Measurements from ENCODE around the gene HSD17B3.
"Not testable (repeated sequence)": the region's sequence is repeated elsewhere in the genome, so short reads cannot be mapped to it uniquely, and the experiment has no call there.

Gene HSD17B3

GRCh38 chr9:96305171-96305570 lies 3.2 kb upstream of the HSD17B3 start:
- FAIRE-seq: no peak

GRCh38 chr9:96304230-96304629 lies 2.3 kb upstream of the HSD17B3 start:
- no peak for FAIRE-seq

- no peak for FAIRE-seq
Measured at GRCh38 chr9:96299823-96300222, 2.2 kb downstream of the HSD17B3 start.

GRCh38 chr9:96294159-96294545 lies 7.8 kb downstream of the HSD17B3 start:
- no peak for FAIRE-seq

- FAIRE-seq: no peak
Measured at GRCh38 chr9:96293498-96294158, 8.3 kb downstream of the HSD17B3 start.

GRCh38 chr9:96289392-96289791 lies 12.6 kb downstream of the HSD17B3 start:
- FAIRE-seq: no peak

GRCh38 chr9:96281641-96282040 lies 20.3 kb downstream of the HSD17B3 start:
- FAIRE-seq: no peak

GRCh38 chr9:96279932-96280331 lies 22.0 kb downstream of the HSD17B3 start:
- no peak for FAIRE-seq

- FAIRE-seq: no peak
Measured at GRCh38 chr9:96274939-96275338, 27.0 kb downstream of the HSD17B3 start.

- no peak for FAIRE-seq
Measured at GRCh38 chr9:96270236-96270744, 31.7 kb downstream of the HSD17B3 start.

- FAIRE-seq: no peak
Measured at GRCh38 chr9:96258967-96259366, 43.0 kb downstream of the HSD17B3 start.

- FAIRE-seq: no peak
Measured at GRCh38 chr9:96256800-96257199, 45.2 kb downstream of the HSD17B3 start.

GRCh38 chr9:96255698-96256097 lies 46.3 kb downstream of the HSD17B3 start:
- FAIRE-seq: no peak

- no peak for FAIRE-seq
Measured at GRCh38 chr9:96253059-96253696, 48.8 kb downstream of the HSD17B3 start.

GRCh38 chr9:96251451-96251850 lies 50.5 kb downstream of the HSD17B3 start:
- FAIRE-seq: no peak

- no peak for FAIRE-seq
Measured at GRCh38 chr9:96249746-96250145, 52.2 kb downstream of the HSD17B3 start.

GRCh38 chr9:96246267-96246671 lies 55.7 kb downstream of the HSD17B3 start:
- no peak for FAIRE-seq

- FAIRE-seq: no peak
Measured at GRCh38 chr9:96245399-96245798, 56.6 kb downstream of the HSD17B3 start.

- no peak for FAIRE-seq
Measured at GRCh38 chr9:96243778-96244177, 58.2 kb downstream of the HSD17B3 start.

- no peak for FAIRE-seq
Measured at GRCh38 chr9:96242811-96243210, 59.2 kb downstream of the HSD17B3 start.

GRCh38 chr9:96241391-96241809 lies 60.6 kb downstream of the HSD17B3 start:
- FAIRE-seq: no peak

- no peak for FAIRE-seq
Measured at GRCh38 chr9:96236854-96237550, 65.0 kb downstream of the HSD17B3 start.

GRCh38 chr9:96236337-96236736 lies 65.6 kb downstream of the HSD17B3 start:
- not testable (repeated sequence) for FAIRE-seq
